Karpas-422 (cell line): Measurements from ENCODE around the gene LENG8. TPM values are rescaled to one million over a fixed set of nuclear protein-coding genes. Genes with fewer than 3 reads are reported as not detected.
"Not testable (repeated sequence)": the region's sequence is repeated elsewhere in the genome, so short reads cannot be mapped to it uniquely, and the experiment has no call there.

Source experiments
- DNase-seq: peaks from one replicate; pipeline ENCODE4 v3.0.0-alpha.2; 2015
- H2AFZ ChIP-seq: fragments of 200-600 bp; sonication (generic); 2 replicates; pipeline ENCODE4 v1.6.1; 2014; ENCODE audit warnings: antibody characterized with exemption, low read length, mixed read lengths
- H3K27ac ChIP-seq: fragments of 200-600 bp; sonication (generic); 2 replicates; pipeline ENCODE4 v1.5.1; 2014; ENCODE audit warnings: mild to moderate bottlenecking, low read length, moderate library complexity
- H3K27me3 ChIP-seq: fragments of 200-600 bp; sonication (generic); 2 replicates; pipeline ENCODE4 v1.6.1; 2014; ENCODE audit warnings: low read length, mixed read lengths
- H3K36me3 ChIP-seq: fragments of 200-600 bp; sonication (generic); 2 replicates; pipeline ENCODE4 v1.6.1; 2014; ENCODE audit warnings: low read length, mixed read lengths; ENCODE audit not compliant: insufficient read depth
- H3K4me1 ChIP-seq: fragments of 200-600 bp; sonication (generic); 2 replicates; pipeline ENCODE4 v1.6.1; 2014; ENCODE audit warnings: mild to moderate bottlenecking, low read length, mixed read lengths
- H3K4me2 ChIP-seq: fragments of 200-600 bp; sonication (generic); 2 replicates; pipeline ENCODE4 v1.6.1; 2014; ENCODE audit warnings: low read length, low read depth, mild to moderate bottlenecking; ENCODE audit not compliant: poor library complexity, severe bottlenecking
- H3K4me3 ChIP-seq: fragments of 200-600 bp; sonication (generic); 2 replicates; pipeline ENCODE4 v1.5.1; 2014; ENCODE audit warnings: mild to moderate bottlenecking, antibody characterized with exemption, low read length, mixed read lengths
- H3K79me2 ChIP-seq: fragments of 200-600 bp; sonication (generic); 2 replicates; pipeline ENCODE4 v1.6.1; 2014; ENCODE audit warnings: mild to moderate bottlenecking, low read length, mixed read lengths
- H3K9ac ChIP-seq: fragments of 200-600 bp; sonication (generic); 2 replicates; pipeline ENCODE4 v1.6.0; 2014; ENCODE audit warnings: low read length
- H3K9me2 ChIP-seq: fragments of 200-600 bp; sonication (generic), shearing (Covaris generic); replicated peaks from 2 replicates; pipeline ENCODE4 v1.6.0; 2014; ENCODE audit warnings: mild to moderate bottlenecking, low read length, moderate library complexity; ENCODE audit not compliant: insufficient read depth
- H3K9me3 ChIP-seq: fragments of 300-700, 200-600 bp; sonication (generic); 2 replicates; pipeline ENCODE4 v1.6.1; 2014; ENCODE audit warnings: low read length, mixed read lengths
- H4K20me1 ChIP-seq: fragments of 200-600 bp; sonication (generic); 2 replicates; pipeline ENCODE4 v1.6.1; 2014; ENCODE audit warnings: mild to moderate bottlenecking, antibody characterized with exemption, low read length, low read depth; ENCODE audit not compliant: insufficient read depth
- total RNA-seq: library from RNA; depleted of rRNA; stranded (reverse); fragments of >200 nt; shearing (Covaris generic); gene quantifications from 2 replicates; pipeline ENCODE4 v1.2.3, GENCODE V29; 2014; ENCODE audit warnings: low replicate concordance

LENG8 gene
- total RNA-seq, 1 experiment from 2014 or later = 88.3 TPM

- Histone ChIP-seq H3K27me3 (no peaks in the 10 kb centered on the region), H3K4me3 (no peak overlapping the region), H3K79me2 (peaks cover 37% of the 10 kb centered on the region), H3K27ac (no peak overlapping the region), H4K20me1 (peaks cover 7% of the 10 kb centered on the region), H2AFZ (no peak overlapping the region), H3K36me3 (peaks cover 11% of the 10 kb centered on the region; the same call in 1 of the 2 replicates), H3K9me2 (no peaks in the 10 kb centered on the region), H3K4me1 (peaks cover 8% of the 10 kb centered on the region), H3K4me2 (no peak overlapping the region), H3K9ac (no peak overlapping the region), H3K9me3 (no peaks in the 10 kb centered on the region)
- DNase-seq = no peak
Observed at GRCh38 chr19:54444737-54445136, 4.3 kb upstream of the LENG8 start.

- not testable (repeated sequence) for H3K9me3 ChIP-seq, H3K27me3 ChIP-seq, H3K9ac ChIP-seq, H3K27ac ChIP-seq, H3K4me2 ChIP-seq, DNase-seq, H3K4me3 ChIP-seq, H2AFZ ChIP-seq, H3K9me2 ChIP-seq
- peaks cover 48% of the 10 kb centered on the region for H3K79me2 ChIP-seq
- peaks cover 21% of the 10 kb centered on the region for H3K4me1 ChIP-seq
- peaks cover 17% of the 10 kb centered on the region; the same call in 1 of the 2 replicates for H3K36me3 ChIP-seq
- H4K20me1 ChIP-seq = peaks cover 20% of the 10 kb centered on the region
Observed at GRCh38 chr19:54446349-54446748, 2.6 kb upstream of the LENG8 start.

GRCh38 chr19:54448040-54448773 is 792 bp upstream of the LENG8 start:
- Histone ChIP-seq H3K9me2 (no peaks in the 10 kb centered on the region), H3K4me1 (peaks cover 21% of the 10 kb centered on the region), H3K79me2 (peaks cover 66% of the 10 kb centered on the region), H3K9ac (peak overlapping the region; percentile 93), H3K4me2 (peak overlapping the region; percentile 99), H3K4me3 (peak overlapping the region; percentile 95), H3K9me3 (no peaks in the 10 kb centered on the region), H4K20me1 (peaks cover 38% of the 10 kb centered on the region), H3K27me3 (no peaks in the 10 kb centered on the region), H3K27ac (peak overlapping the region; percentile 70), H2AFZ (peak overlapping the region; percentile 51), H3K36me3 (peaks cover 35% of the 10 kb centered on the region)
- peak; percentile 72 for DNase-seq

- H3K4me1 ChIP-seq = peaks cover 21% of the 10 kb centered on the region
Observed at GRCh38 chr19:54449701-54450069, 686 bp downstream of the LENG8 start.

GRCh38 chr19:54451331-54451871 is 2.4 kb downstream of the LENG8 start:
- Histone ChIP-seq H3K79me2 (peaks cover 71% of the 10 kb centered on the region), H3K4me2 (no peak overlapping the region), H3K9me3 (no peaks in the 10 kb centered on the region), H3K4me1 (peaks cover 21% of the 10 kb centered on the region), H3K27ac (no peak overlapping the region), H3K9ac (no peak overlapping the region), H3K36me3 (peaks cover 54% of the 10 kb centered on the region), H3K4me3 (no peak overlapping the region), H3K27me3 (no peaks in the 10 kb centered on the region), H3K9me2 (no peaks in the 10 kb centered on the region), H4K20me1 (peaks cover 59% of the 10 kb centered on the region), H2AFZ (no peak overlapping the region)
- DNase-seq = no peak

More at GRCh38 chr19:54449701-54450069, 686 bp downstream of the LENG8 start:
- Histone ChIP-seq H2AFZ (no peak overlapping the region), H3K79me2 (peaks cover 76% of the 10 kb centered on the region), H4K20me1 (peaks cover 52% of the 10 kb centered on the region), H3K9me3 (no peaks in the 10 kb centered on the region), H3K4me3 (peak overlapping the region; percentile 95), H3K27ac (peak overlapping the region; percentile 70; the same call in 1 of the 2 replicates), H3K4me2 (peak overlapping the region; percentile 99), H3K9ac (peak overlapping the region; percentile 93), H3K9me2 (no peaks in the 10 kb centered on the region), H3K36me3 (peaks cover 50% of the 10 kb centered on the region), H3K27me3 (no peaks in the 10 kb centered on the region)
- DNase-seq = no peak

GRCh38 chr19:54451997-54452396 is 3.0 kb downstream of the LENG8 start:
- Histone ChIP-seq H3K9me2 (no peaks in the 10 kb centered on the region), H3K4me1 (peaks cover 21% of the 10 kb centered on the region), H3K9ac (no peak overlapping the region), H3K27me3 (no peaks in the 10 kb centered on the region), H3K9me3 (no peaks in the 10 kb centered on the region), H3K79me2 (peaks cover 67% of the 10 kb centered on the region), H3K4me2 (no peak overlapping the region), H3K4me3 (no peak overlapping the region), H3K27ac (no peak overlapping the region), H2AFZ (no peak overlapping the region), H3K36me3 (peaks cover 54% of the 10 kb centered on the region), H4K20me1 (peaks cover 64% of the 10 kb centered on the region)
- DNase-seq = no peak

- H3K36me3 ChIP-seq = peaks cover 53% of the 10 kb centered on the region
- H3K9me3 ChIP-seq = no peaks in the 10 kb centered on the region
- H3K27ac ChIP-seq = no peak overlapping the region
- peaks cover 66% of the 10 kb centered on the region for H4K20me1 ChIP-seq
- no peaks in the 10 kb centered on the region for H3K9me2 ChIP-seq
- H3K79me2 ChIP-seq = peaks cover 61% of the 10 kb centered on the region
- H3K9ac ChIP-seq = no peak overlapping the region
- peaks cover 15% of the 10 kb centered on the region for H3K4me1 ChIP-seq
- no peak overlapping the region for H3K4me2 ChIP-seq
- no peak overlapping the region for H3K4me3 ChIP-seq
- no peak for DNase-seq
- no peak overlapping the region for H2AFZ ChIP-seq
- H3K27me3 ChIP-seq = no peaks in the 10 kb centered on the region
Observed at GRCh38 chr19:54452626-54453025, 3.6 kb downstream of the LENG8 start.

GRCh38 chr19:54453921-54454780 is 5.2 kb downstream of the LENG8 start:
- Histone ChIP-seq H3K4me2 (no peak overlapping the region), H3K4me3 (no peak overlapping the region), H3K9ac (no peak overlapping the region), H3K27me3 (no peaks in the 10 kb centered on the region), H3K79me2 (peaks cover 49% of the 10 kb centered on the region), H3K9me3 (no peaks in the 10 kb centered on the region), H3K36me3 (peaks cover 67% of the 10 kb centered on the region), H4K20me1 (peaks cover 76% of the 10 kb centered on the region), H3K9me2 (no peaks in the 10 kb centered on the region), H3K27ac (no peak overlapping the region), H2AFZ (no peak overlapping the region), H3K4me1 (peaks cover 13% of the 10 kb centered on the region)
- DNase-seq = no peak
